Left hindlimb (tissue), 1 donor: ENCODE results near the gene LENG8.
"Not testable (repeated sequence)": the region's sequence is repeated elsewhere in the genome, so short reads cannot be mapped to it uniquely, and the experiment has no call there.

Experiments used
- DNase-seq: peaks from one replicate; pipeline ENCODE4 v3.0.0-alpha.2; 2018

Gene LENG8

GRCh38 chr19:54462655-54463530, 13.9 kb downstream of the LENG8 start:
- DNase-seq, result peak; percentile 85

- peak; percentile 98 for DNase-seq
Observed at GRCh38 chr19:54463531-54464043, 14.6 kb downstream of the LENG8 start, which contains the start of gene LENG9. Gene LENG9 (minus strand): TSS chr19:54463778. CDS start chr19:54463526, 252 bp downstream.

- DNase-seq, result peak; percentile 84
Observed at GRCh38 chr19:54464044-54464629, 15.1 kb downstream of the LENG8 start.

- DNase-seq, result peak; percentile 94
Observed at GRCh38 chr19:54464630-54465425, 15.8 kb downstream of the LENG8 start.

- no peak for DNase-seq
Observed at GRCh38 chr19:54465426-54466109, 16.6 kb downstream of the LENG8 start.

- DNase-seq, result not testable (repeated sequence)
Observed at GRCh38 chr19:54466110-54466480, 17.1 kb downstream of the LENG8 start.

- peak; percentile 47 for DNase-seq
Observed at GRCh38 chr19:54469496-54469934, 20.5 kb downstream of the LENG8 start.

- no peak for DNase-seq
Observed at GRCh38 chr19:54470276-54470887, 21.4 kb downstream of the LENG8 start.

- peak; percentile 75 for DNase-seq
Observed at GRCh38 chr19:54470991-54471782, 22.2 kb downstream of the LENG8 start.

GRCh38 chr19:54473071-54473891, 24.3 kb downstream of the LENG8 start, which contains the start of gene CDC42EP5:
Gene CDC42EP5 (minus strand): TSS chr19:54473296. CDS start chr19:54465547, 7,749 bp downstream.
- DNase-seq, result peak; percentile 97

GRCh38 chr19:54473892-54474372, 24.9 kb downstream of the LENG8 start:
- no peak for DNase-seq

- no peak for DNase-seq
Observed at GRCh38 chr19:54475706-54476105, 26.7 kb downstream of the LENG8 start.

GRCh38 chr19:54477650-54478049, 28.7 kb downstream of the LENG8 start:
- DNase-seq, result no peak

GRCh38 chr19:54478677-54479266, 29.8 kb downstream of the LENG8 start:
- no peak for DNase-seq

- no peak for DNase-seq
Observed at GRCh38 chr19:54480051-54480450, 31.1 kb downstream of the LENG8 start.

GRCh38 chr19:54481326-54481930, 32.4 kb downstream of the LENG8 start:
- peak; percentile 74 for DNase-seq

GRCh38 chr19:54482889-54483288, 33.9 kb downstream of the LENG8 start:
- no peak for DNase-seq

- no peak for DNase-seq
Observed at GRCh38 chr19:54484451-54484850, 35.5 kb downstream of the LENG8 start.

GRCh38 chr19:54485851-54486250, 36.9 kb downstream of the LENG8 start:
- no peak for DNase-seq
